Measurements from ENCODE around the gene MEN1.
A peak's percentile ranks its signal among the peaks of the same experiment; 100 is the strongest.

MEN1 gene

DNA sequence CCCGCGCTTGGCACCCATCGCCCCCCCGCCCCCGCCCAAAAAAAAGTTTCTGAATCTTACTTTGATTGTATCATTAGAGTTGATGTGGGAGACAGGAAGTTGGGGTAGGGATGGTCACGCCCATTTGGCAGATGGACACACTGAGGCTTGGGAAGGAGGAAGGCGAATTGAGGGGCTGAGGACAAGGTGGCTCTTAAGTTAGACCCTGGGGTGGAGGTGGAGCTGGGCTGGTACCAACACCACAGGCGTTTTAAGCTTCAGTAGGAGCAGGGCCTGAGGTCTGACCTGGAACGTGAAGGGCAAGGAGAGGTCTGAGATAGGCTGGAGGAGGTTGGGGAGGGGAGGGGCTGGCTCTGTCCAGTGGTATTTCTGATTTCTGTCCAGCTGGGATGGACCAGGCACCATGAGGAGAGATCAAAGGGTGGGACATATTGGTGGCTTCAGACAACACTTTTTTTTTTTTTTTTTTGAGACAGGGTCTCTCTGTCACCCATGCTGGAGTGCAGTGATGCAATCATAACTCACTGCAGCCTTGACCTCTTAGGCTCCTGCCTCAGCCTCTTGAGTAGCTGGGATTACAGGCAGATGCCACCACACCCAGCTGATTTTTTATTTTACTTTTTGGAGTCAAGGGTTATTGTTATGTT is 34.9 kb upstream of the MEN1 start:
- peak; percentile 38 for DNase-seq

DNA sequence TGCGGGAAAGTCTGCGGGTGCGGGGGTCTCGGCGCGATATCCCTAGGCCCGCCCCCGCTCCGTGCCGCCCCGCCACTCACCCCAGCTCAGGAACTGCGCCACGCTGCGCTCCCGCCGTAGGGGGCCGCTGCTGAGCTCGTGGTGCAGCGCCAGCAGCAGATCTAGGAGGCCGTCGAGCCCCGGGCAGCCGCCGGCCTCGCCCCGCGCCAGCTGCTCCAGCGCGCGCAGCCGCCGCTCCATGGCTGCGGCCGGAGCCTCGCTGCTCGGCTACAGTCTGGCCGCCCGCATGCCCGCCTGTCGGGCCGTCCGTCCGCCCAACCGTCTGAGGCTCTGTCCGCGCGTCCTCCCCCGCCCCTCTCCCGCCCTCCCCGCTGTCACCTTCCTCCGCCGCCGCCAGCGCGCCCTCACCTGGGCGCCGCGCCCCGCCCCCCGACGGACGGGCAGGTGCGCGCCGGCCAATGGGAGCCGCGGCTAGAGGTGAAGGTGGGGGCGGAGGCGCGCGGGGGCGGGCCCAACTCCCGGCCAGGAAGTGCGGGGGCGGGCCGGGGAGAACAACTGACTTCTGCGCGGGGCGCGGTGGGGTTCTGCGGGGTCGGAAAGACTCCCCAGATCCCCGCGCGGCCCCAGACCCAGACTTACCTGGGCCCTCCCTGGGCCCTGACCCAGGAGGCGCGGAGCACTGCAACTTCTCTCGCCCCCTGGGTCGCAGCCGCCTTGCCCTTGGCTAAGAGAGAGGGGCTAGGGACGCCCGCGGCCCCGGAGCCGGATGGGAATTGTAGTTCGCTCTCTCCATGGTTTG is 34.2 kb upstream of the MEN1 start, which contains the start of gene CDC42BPG:
CDC42BPG (minus strand) TSS at position 324 of the 799 bp plus-strand sequence; CDS start at position 240, 84 bp downstream.
- peak; percentile 94 for DNase-seq

DNA sequence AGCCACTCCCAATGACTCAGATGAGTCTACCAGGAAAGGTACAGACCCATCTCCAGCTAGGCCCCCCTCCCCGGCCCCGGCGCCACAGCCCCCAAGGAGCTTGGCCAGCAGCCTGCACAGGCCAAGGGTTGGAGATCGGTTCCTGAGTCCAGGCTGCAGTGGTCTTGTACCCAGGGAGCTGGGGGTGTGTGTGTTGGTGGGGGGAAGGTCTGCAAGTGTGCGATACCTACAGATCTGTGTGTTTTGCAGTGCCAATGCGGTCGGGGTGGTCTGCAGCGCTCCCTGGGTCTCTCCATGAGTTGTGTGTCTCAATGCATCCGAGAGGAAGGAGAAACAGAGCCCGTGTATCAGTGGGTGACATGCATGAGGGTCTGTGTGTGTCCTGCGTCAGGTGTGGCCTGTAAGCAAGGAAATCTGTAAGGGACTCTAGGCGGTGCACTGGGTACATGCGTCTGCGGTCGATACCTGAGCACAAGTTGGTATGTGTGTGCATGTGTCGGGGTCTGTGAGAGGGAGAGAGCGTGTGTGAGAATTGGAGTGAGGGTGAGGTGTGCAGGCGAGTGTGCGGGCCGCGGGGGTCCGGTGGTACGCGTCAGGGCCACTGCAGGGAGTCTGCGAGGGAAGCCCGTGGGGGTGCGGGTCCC is 33.5 kb upstream of the MEN1 start:
- no peak for DNase-seq

DNA sequence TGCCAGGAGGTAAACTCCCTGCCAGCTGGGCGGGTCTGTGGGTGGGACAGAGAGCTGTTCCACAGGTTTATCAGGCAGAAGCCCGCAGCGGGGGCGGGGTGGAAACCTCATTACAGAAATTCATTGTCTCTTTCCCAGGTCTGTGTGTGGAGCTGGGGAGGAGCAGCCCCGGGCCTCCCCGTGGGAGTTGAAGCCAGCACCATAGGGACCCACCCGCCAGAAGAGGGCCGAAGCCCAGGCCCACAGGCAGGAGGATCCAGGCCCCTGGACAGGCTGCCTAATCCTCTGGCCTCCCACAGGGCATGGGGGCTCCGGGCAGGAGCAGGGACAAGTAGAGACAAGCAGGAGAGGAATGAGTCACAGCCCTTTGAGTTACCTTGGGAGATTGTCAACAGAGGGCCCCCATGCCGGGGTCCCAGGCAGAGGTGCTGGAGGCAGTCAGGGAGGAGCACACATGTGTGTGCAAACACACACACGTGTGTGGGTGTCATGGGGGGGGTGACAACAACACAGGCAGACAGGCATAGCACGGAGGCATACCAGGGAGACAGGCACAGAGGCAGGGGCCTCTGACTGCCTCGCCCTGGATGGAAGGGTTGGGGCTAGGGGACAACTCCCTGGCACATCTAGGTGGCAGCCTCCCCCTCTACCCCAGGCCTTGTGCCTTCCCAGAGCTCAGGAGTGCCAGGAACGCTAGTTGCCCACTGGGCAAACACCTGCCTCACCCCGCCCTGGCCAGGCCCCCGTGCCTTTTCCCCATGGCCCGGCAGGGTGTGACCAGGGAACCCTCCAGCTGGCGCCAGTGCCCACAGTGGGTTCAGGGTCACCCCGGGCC is 32.7 kb upstream of the MEN1 start:
- DNase-seq = no peak

DNA sequence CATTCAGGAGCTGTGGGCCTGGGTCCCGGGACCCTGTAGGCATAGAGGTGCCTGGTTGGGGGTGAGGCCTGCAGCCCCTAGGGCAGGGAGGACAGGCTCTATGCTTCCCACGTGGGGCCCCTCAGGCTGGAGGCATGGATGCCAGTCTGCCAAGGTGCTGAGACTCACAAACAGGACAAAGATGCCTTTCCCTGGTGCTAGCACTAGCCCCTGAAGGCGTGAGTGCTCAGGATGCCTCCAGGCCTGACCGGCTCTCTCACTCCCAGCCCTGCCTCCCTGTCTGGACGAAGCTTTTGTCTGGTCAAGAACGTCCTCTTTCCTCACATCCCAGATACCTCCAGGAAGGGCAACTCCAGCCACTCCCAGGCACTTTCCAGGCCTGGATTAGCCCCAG is 32.0 kb upstream of the MEN1 start:
- no peak for DNase-seq

DNA sequence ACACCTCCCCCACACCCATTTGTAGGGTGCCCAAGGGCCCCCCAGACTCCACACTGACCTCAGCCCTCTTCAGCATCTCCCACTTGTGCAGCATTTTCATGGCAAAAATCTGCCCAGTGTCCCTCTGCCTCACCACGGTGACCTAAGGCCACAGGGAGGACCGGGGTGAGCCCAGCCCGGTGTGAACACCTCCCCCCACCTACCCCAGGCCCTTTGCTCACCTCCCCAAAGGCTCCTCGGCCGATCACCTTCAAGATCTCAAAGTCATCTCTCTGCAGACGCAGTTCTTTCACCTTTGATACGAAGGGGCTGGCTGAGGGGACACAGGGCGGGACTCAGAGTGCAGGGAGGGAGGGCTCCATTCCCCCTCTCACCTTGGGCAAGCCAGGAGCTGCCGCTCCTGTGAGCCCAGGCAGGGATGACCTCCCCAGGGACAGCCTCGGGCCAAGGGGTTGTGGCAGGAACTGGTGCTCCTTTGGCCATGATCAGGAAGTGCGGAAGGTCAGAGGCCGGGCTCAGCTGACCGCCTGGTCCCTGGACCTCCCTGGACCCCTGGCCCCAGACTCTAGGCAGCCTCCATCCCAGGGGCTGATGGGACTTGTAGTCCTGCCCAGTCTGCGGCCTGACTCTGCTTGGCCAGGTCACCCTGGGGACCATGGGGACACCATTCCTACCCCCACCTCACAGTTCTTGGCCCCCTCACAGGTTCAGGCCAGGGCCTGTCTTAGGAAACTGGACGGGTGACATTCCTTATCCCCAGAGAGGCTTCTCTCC is 31.4 kb upstream of the MEN1 start:
- DNase-seq = no peak

DNA sequence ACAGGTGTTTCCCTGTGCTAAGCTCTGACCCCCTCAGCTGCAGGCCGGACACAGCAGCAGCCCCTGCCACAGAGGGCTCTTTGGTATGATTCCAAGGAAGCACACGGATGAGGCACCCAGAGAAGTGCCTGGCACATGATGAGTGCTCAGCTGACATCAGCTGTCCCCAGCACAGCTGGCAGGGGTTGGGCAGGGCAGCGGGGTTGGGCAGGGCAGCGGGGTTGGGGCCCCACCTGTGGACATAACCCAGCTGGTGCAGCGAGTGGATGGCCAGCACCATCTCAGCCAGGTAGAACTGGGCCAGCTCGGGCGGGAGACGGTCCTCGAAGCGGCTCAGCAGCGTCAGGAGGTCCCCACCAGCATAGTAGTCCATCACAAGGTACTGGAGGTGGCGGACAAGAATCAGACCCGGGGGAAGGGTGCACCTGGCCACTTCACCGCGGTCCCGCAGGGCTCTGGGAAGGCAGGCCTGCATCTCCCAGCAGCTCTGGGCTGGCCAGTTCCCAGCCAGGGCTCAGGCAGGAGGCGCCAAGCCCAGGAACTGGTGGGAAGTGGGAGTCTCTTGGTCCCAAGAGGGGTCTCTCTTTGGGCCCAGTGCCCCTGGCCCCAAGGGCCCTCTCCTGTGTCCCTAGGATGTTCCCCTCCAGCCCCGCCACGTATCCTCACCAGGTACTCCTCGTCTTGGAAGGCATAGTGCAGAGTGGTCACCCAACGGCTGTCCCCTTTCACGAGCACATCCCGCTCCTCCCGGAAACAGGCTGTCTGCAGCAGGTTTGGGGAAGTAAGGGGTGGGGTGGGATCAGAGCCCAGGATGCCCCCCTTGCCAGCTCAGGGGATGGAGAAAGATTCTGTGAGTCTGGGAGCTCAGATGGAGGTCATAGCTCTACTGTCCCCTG is 29.8 kb upstream of the MEN1 start:
- no peak for DNase-seq

DNA sequence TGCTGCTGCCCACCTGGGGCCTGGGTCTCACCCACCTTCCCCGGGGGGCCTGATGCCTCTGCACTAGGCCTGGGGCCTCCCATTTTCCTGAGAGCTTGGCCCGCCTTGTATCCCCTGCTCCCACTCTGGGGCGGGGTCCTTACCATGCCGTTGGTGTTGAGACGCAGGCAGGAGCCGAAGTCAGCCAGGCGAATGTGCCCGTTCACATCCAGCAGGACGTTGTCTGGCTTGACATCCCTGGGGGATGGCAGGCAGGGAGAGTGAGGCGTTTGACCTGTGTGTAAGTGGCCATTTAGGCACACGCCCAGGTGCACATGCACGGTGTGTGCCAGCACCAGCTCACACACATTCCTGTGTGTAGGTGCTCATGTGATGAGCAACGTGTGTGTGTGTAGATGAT is 29.0 kb upstream of the MEN1 start:
- DNase-seq = no peak

DNA sequence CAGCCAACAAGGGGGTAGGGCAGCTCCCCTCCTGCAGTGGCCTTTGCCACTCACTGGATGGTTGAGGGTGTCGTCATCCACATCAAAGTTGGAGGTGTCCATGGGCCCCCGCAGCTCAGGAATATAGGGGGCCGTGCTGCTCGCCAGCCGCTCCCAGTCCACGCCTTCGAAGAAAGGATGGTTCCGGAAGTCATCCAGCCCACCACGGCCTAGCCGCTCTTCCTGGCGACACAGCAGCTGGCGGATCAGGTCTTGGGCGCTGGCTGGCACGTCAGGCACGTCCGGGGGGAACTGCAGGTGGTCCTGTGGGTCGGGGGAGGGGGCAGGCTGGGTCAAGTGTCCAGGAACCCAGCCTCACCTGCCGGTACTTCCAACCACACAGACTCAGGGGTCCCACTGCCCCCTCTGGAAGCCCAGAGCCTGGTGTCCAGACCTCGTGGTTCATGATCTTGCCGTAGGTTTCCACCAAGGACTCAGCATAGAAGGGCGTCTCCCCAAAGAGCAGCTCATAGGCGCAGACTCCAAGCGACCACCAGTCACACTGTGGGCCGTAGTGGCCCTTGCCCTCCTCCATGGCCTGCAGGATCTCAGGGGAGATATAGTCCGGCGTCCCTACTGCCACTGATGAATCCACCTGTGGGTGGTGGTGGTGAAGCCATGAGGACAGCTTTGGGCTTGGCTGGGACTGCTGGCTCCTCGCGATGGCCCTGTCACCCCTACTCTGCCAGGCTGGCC is 28.4 kb upstream of the MEN1 start:
- no peak for DNase-seq

DNA sequence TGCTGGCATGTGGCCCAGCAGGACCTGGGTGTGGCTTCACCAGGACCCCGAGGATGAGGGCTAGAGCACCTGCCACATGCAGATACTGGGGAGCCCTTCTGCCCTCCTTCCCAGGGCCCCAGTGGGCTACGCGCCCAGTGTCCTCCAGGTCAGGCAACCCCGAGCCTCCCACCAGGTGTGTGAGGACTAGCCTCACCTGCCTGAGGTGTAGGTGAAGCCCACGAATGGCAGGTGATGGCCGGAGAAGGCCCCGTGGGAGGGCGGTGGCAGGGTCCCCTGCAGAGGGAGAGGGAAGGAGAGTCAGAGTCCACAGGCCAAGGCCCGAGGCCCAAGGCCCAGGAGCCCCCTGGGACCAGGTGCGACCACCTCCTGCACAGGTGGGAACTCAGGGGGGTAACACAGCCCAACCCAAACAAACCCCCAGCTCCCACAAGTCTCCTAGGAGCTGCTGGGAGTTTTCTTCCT is 27.6 kb upstream of the MEN1 start:
- no peak for DNase-seq

DNA sequence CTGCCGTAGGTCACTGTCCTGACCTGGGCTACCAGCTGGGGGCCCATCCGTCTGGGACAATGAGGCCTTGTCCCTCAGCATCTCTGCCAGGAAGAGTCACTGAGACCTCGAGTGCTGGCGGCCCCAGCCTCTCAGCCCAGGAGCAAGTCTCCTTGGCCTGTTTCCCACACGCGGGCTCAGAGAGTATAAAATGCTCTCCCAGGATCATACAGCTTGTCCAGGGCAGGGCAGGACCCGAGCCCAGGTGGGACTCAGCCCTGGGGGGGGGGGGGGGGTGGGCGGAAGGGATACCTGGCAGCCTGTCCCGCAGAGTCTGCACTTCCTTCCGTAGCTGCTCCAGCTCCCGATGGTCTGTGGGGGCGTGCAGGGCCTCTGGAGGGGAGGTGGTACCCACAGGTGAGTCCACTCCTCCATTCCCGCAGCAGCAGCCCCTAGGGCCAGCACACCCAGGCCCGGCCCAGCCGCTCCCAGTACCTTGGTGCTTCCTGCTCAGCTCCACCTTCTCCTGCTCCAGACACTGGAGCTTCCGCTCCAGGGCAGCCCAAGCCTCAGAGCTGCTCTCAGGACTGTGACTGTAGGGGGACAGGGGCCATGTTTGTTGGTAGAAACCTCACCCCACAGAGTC is 26.2 kb upstream of the MEN1 start:
- DNase-seq = no peak

DNA sequence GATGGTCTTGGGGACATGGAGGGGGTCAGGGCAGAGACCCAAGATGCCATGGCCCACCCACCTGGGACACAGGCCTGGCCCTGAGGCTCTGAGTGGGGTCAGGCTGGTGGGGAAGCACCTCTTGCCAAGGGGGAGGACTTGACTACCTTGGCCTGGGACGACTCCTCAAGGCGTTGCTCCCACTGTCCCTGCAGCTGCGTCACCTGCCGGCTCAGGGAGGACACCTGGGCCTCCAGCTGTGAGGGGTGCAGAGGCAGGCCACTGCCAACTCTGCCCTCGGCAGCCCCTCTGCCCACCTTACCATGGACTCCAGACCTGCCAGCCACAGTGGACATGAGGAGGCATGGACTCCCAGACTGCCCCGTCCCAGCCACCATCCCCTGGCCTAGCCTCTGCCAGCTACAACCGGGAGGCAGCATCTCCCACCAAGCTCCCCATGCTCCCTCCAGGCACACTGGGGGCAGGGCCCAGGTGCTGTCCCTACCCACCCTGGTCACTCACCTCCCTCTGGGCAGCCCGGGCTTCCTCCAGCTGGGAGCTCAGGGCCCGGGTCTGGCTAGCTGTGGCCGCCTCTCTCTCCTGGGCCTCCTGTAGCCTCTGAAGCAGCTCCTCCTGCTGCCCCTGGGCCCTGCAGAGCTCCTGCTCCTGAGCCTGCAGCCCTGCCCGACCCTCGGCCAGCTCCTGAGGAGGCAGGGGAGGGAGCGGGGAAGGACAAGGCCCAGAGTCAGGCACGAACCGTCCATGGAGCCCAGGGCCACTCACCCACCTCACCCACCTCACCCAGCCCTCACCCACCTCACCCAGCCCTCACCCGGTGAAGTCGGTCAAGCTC is 25.5 kb upstream of the MEN1 start:
- no peak for DNase-seq

DNA sequence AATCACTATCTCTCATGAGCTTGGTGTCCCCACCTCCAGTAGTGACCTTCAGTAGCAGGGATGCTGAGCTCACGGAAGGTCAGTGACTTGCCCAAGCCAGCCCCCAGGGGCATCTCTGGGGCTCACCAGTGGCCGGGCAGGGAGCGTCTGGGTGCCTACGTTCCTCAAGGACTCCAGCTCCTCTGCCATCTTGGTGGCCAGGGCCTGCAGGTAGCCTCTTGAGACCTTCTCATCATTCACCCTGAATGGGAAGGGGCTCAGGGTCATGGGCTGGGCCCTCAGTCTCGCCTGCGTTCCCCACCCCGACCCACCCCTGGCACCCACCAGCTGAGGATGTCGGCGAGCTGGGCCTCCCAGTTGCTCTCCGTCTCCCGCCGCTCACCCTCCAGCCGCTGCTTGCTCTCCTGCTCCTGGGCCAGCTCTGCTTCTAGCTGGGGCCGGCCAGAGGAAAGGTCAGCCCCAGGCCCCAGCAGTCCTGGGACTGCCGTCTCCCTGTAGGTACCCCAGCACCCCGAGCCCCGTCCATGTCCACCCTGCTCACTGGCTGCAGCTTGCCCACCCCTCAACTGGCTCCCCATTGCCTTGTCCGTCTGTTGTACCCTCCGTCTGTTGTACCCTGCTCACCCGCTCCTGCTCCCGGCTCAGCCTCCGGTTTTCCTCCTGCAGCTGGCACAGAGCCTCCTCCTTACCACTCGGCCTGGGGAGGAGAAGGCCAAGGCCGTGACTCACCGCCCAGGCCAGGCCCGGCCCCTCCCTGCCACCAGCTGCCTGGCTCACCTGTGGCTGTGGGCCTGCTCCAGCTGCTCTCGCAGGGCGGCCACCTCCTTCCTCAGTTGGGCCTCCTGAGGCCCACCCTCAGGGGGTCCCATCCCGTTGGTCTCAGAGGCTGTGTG is 24.6 kb upstream of the MEN1 start:
- no peak for DNase-seq

DNA sequence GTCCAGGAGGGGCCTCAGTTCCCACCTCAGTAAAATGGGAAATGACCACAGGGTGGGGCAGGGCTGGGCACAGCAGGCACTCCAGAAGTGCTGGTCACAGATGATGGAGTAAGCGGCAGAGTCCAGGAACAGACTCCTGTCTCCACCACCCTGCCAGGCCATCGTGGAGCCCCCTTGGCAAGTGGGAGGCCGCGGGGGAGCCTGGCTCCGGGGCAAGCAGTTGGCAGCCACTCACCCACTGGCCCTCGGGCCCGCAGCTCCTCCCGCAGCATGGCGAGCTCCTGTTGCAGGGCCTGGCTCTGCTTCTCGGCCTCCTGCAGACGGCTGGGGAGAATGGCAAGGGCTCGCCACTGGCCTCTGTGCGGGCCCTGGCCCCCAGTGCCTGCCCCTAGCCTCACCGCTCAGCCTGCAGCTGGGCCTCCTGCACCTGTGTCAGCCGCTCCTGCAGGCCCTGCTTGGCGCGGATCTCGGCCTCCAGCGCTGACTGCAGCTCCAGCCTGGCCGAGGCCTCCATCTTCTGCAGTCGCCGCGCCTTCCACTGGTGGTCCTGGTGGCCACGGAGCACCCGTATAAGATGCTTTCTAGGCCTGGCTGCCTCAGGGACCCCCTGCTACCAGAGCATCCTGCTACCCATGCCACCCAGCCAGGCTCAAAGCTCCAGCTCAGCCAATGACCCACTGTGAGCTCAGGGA is 23.8 kb upstream of the MEN1 start:
- no peak for DNase-seq

DNA sequence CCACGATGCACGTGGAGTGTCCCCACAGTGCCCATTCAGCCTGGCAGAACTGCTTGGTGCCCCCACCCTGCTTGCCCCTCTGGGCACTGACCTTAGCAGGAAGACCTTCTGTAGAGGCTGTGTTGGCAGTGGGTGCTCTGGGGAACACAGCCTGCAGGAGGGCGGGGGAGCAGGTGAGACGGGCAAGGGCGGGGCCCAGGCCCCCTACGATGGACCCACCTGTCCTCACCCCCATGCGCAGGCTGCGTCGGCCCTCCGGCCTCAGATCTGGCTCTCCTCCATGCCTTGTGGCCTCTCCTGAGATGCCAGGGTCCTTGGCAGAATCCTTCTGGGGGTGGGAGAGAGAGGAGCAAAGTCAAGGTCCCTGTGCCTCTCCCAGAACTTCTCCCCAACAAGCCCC is 23.2 kb upstream of the MEN1 start:
- no peak for DNase-seq

DNA sequence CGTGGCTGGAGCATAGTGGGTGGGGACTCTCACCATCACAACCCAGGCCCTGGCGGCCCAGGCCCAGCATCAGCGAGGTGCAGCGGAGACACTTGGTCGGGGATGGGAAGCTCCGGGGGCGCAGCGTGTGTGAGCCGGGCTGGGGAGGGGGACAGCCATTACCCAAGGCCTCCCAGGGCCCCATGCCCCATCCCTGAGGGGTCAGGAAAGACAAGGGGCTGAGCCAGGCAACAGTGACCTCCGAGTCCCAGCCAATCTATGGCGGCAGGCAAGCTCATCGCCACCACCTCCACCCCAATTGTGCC is 22.8 kb upstream of the MEN1 start:
- DNase-seq = no peak

DNA sequence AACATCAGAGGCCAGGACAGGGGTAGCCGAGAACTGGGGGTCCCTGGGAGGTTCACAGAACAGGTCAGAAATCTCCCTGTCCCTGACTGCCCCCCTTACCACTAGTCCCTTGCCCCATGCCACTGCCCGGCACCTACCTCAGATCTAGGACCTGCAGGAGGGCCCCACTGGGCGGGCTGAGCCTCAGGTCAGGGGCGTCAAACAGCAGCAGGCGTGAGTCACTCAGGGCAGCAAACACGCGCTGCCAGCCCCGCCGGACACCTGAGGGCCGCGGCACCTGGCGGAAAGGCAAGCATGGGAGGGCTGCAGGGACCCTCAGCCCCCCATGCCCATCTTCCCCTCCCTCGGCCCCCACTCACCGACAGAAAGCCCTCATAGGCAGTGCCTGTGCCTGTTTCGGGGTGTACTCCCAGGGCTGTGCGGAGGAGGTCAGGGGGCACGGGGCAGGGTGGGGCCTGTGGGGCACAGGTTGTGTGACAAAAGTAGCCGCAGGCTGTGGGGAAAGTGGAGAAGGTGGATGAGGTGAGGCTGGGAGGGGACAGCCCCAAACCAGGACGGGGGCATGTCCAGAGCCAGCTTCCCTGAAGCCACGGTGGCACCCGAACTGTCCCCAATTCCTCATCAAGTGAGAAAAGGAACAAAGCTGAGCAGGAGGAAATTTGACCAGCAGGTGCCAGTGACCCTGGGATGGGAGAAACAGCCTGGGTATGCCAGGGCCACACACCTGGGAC is 22.3 kb upstream of the MEN1 start:
- no peak for DNase-seq
